ENCODE results near the gene CAMSAP1.
"Not testable (repeated sequence)": the region's sequence is repeated elsewhere in the genome, so short reads cannot be mapped to it uniquely, and the experiment has no call there.

The CAMSAP1 gene

DNA sequence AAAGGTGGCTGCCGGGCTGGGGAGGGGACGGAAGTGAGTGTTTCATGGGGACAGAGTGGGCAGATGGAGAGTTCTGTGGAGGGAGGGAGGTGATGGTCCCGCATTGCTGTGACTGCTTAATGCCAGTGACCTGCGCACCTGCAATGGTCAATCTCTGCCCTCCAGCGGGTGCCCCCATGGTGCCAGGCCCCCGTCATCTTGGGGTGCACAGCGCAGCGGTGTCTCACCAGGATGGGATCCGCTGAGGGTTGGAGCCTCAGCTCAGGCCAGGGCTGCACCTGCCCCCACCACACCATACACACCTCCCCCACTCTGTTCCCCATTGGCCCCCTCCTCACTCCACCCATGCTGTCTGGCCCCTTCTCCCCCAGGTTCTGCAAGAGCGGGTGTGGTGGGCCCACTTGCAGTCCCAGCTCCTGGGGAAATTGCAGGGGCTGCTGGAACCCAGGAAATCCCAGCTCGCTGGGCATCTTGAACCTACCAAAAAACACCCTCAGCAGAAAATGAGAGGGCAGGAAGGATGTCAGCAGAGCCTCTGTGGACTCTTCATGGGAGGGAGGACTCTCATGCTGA is 12.1 kb upstream of the CAMSAP1 start:
- 100% methylated on average over 5 of the region's 11 CpGs for WGBS (ENCODE audit: insufficient coverage)
- Histone ChIP-seq H3K27me3 (replicated peaks in 2 of 5; ENCODE audit: control insufficient read depth in 4 of 5, insufficient read depth in 5 of 5, low read length in 4 of 5) (no peaks in the 10 kb centered on the region), H3K4me1 (ENCODE audit: control extremely low read depth in 1 of 4, control insufficient read depth in 4 of 4, insufficient read depth in 4 of 4, low read length in 3 of 4) (no peaks in the 10 kb centered on the region), H3K36me3 (ENCODE audit: control insufficient read depth in 4 of 4, insufficient read depth in 4 of 4, low read length in 3 of 4) (peaks cover 4 to 26% (median 18%) of the 10 kb centered on the region in 4 experiments), H3K27ac (ENCODE audit: insufficient read depth in 1 of 2, low read depth in 1 of 2, low read length in 2 of 2, poor library complexity in 1 of 2, severe bottlenecking in 2 of 2) (no peak overlapping the region), H3K9me3 (ENCODE audit: control extremely low read depth in 1 of 5, control insufficient read depth in 4 of 5, insufficient read depth in 2 of 5, low read depth in 1 of 5, low read length in 4 of 5) (peaks cover 5 to 44% (median 33%) of the 10 kb centered on the region in 5 experiments), H3K4me3 (ENCODE audit: control insufficient read depth in 1 of 7, extremely low read depth in 1 of 7, insufficient read depth in 4 of 7, low read depth in 2 of 7, low read length in 6 of 7) (no peak overlapping the region)
- POLR2A ChIA-PET, result no interaction called here
- CTCF ChIA-PET, result no interaction called here
- DNase-seq, result no peak

DNA sequence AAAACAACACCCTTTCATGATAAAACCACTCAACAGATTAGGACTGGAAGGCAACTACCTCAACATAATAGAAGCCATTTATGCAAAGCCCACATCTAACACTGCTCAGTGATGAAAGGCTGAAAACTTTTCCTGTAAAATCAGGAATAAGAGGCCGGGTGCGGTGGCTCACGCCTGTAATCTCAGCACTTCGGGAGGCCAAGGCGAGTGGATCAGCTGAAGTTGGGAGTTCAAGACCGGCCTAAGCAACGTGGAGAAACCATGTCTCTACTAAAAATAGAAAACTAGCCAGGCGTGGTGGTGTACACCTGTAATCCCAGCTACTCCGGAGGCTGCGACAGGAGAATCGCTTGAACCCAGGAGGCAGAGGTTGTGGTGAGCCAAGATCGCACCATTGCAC is 8.9 kb upstream of the CAMSAP1 start:
- H3K4me1 ChIP-seq (ENCODE audit: control extremely low read depth in 1 of 4, control insufficient read depth in 4 of 4, insufficient read depth in 4 of 4, low read length in 3 of 4); H3K27me3 ChIP-seq (replicated peaks in 2 of 5; ENCODE audit: control insufficient read depth in 4 of 5, insufficient read depth in 5 of 5, low read length in 4 of 5); DNase-seq; POLR2A ChIA-PET; CTCF ChIA-PET; H3K27ac ChIP-seq (ENCODE audit: insufficient read depth in 1 of 2, low read depth in 1 of 2, low read length in 2 of 2, poor library complexity in 1 of 2, severe bottlenecking in 2 of 2); H3K4me3 ChIP-seq (ENCODE audit: control insufficient read depth in 1 of 7, extremely low read depth in 1 of 7, insufficient read depth in 4 of 7, low read depth in 2 of 7, low read length in 6 of 7): not testable (repeated sequence)
- 95% methylated on average over 11 of the region's 12 CpGs for whole genome bisulfite sequencing (ENCODE audit: insufficient coverage)
- Histone ChIP-seq H3K9me3 (ENCODE audit: control extremely low read depth in 1 of 5, control insufficient read depth in 4 of 5, insufficient read depth in 2 of 5, low read depth in 1 of 5, low read length in 4 of 5) (peaks cover 5 to 59% (median 38%) of the 10 kb centered on the region in 5 experiments), H3K36me3 (ENCODE audit: control insufficient read depth in 4 of 4, insufficient read depth in 4 of 4, low read length in 3 of 4) (peaks cover 4 to 44% (median 33%) of the 10 kb centered on the region in 4 experiments)

DNA sequence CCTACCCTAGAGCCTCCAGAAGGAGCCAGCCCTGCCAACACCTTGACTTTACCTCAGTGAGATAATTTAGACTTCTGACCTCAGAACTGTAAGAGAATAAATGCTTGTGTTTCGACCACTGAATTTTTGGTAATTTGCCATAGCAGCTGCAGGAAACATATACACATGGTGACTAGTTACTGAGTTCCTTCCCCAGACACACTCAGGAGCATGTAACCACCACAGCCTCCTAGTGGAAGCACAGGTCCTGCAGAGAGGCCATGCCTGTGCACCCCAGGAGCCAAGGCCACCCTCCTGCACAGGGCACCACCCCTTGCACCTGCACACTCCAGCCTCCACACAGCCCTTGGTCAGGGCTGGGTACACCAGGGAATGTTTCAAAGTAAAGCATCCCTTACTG is 7.6 kb upstream of the CAMSAP1 start:
- DNase-seq, result no peak
- WGBS (ENCODE audit: insufficient coverage), result 100% methylated on average over 1 of the region's 1 CpG
- Histone ChIP-seq H3K9me3 (ENCODE audit: control extremely low read depth in 1 of 5, control insufficient read depth in 4 of 5, insufficient read depth in 2 of 5, low read depth in 1 of 5, low read length in 4 of 5) (peaks cover 5 to 59% (median 41%) of the 10 kb centered on the region in 5 experiments), H3K4me3 (ENCODE audit: control insufficient read depth in 1 of 7, extremely low read depth in 1 of 7, insufficient read depth in 4 of 7, low read depth in 2 of 7, low read length in 6 of 7) (no peak overlapping the region), H3K4me1 (ENCODE audit: control extremely low read depth in 1 of 4, control insufficient read depth in 4 of 4, insufficient read depth in 4 of 4, low read length in 3 of 4) (no peaks in the 10 kb centered on the region), H3K36me3 (ENCODE audit: control insufficient read depth in 4 of 4, insufficient read depth in 4 of 4, low read length in 3 of 4) (peaks cover 4 to 52% (median 36%) of the 10 kb centered on the region in 4 experiments), H3K27ac (ENCODE audit: insufficient read depth in 1 of 2, low read depth in 1 of 2, low read length in 2 of 2, poor library complexity in 1 of 2, severe bottlenecking in 2 of 2) (no peak overlapping the region), H3K27me3 (replicated peaks in 2 of 5; ENCODE audit: control insufficient read depth in 4 of 5, insufficient read depth in 5 of 5, low read length in 4 of 5) (no peaks in the 10 kb centered on the region)
- POLR2A ChIA-PET, result no interaction called here
- CTCF ChIA-PET, result no interaction called here

DNA sequence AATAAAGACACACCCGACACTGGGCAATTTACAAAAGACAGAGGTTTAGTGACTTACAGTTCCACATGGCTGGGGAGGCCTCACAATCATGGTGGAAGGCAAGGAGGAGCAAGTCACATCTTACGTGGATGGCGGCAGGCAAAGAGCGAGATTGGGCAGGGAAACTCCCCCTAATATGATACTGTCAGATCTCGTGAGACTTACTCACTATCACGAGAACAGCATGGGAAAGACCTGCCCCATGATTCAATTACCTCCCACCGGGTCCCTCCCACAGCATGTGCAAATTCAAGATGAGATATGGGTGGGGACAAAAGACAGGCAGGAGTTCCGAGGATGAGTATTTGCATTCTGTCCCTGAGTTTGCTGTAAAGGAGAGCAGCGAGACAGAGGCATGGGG is 3.9 kb upstream of the CAMSAP1 start:
- H3K27ac ChIP-seq (ENCODE audit: insufficient read depth in 1 of 2, low read depth in 1 of 2, low read length in 2 of 2, poor library complexity in 1 of 2, severe bottlenecking in 2 of 2); DNase-seq; CTCF ChIA-PET; H3K27me3 ChIP-seq (replicated peaks in 2 of 5; ENCODE audit: control insufficient read depth in 4 of 5, insufficient read depth in 5 of 5, low read length in 4 of 5); H3K4me3 ChIP-seq (ENCODE audit: control insufficient read depth in 1 of 7, extremely low read depth in 1 of 7, insufficient read depth in 4 of 7, low read depth in 2 of 7, low read length in 6 of 7); POLR2A ChIA-PET: not testable (repeated sequence)
- Histone ChIP-seq H3K9me3 (ENCODE audit: control extremely low read depth in 1 of 5, control insufficient read depth in 4 of 5, insufficient read depth in 2 of 5, low read depth in 1 of 5, low read length in 4 of 5) (peaks cover 5 to 33% (median 23%) of the 10 kb centered on the region in 5 experiments), H3K4me1 (ENCODE audit: control extremely low read depth in 1 of 4, control insufficient read depth in 4 of 4, insufficient read depth in 4 of 4, low read length in 3 of 4) (peaks cover 4 to 16% (median 13%) of the 10 kb centered on the region in 4 experiments), H3K36me3 (ENCODE audit: control insufficient read depth in 4 of 4, insufficient read depth in 4 of 4, low read length in 3 of 4) (peaks cover 4 to 50% (median 35%) of the 10 kb centered on the region in 4 experiments)
- 100% methylated on average over 6 of the region's 9 CpGs for WGBS (ENCODE audit: insufficient coverage)

DNA sequence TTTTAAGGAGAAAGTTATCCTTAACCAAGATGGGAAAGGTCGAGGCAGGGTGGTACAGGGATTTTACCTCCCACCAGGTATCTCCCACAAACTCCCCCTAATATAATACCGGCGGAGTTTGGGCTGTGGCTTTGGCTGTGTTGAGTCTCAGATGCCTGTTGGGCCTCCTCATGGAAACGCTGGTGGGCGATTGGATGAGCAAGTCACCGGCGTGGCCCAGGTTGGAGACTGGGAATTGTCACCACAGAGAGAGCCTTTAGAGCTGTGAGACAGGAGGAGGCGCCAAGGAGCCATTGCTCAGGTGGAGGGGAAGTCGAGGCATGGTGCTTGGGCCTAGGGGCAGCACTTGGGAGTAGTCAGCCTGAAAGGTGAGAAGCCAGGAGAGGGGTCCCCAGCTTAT is 3.4 kb upstream of the CAMSAP1 start:
- Histone ChIP-seq H3K4me1 (ENCODE audit: control extremely low read depth in 1 of 4, control insufficient read depth in 4 of 4, insufficient read depth in 4 of 4, low read length in 3 of 4) (peaks cover 9 to 21% (median 17%) of the 10 kb centered on the region in 4 experiments), H3K9me3 (ENCODE audit: control extremely low read depth in 1 of 5, control insufficient read depth in 4 of 5, insufficient read depth in 2 of 5, low read depth in 1 of 5, low read length in 4 of 5) (peaks cover 1 to 29% (median 20%) of the 10 kb centered on the region in 5 experiments), H3K27me3 (replicated peaks in 2 of 5; ENCODE audit: control insufficient read depth in 4 of 5, insufficient read depth in 5 of 5, low read length in 4 of 5) (no peaks in the 10 kb centered on the region), H3K36me3 (ENCODE audit: control insufficient read depth in 4 of 4, insufficient read depth in 4 of 4, low read length in 3 of 4) (peaks cover under 1 to 45% (median 31%) of the 10 kb centered on the region in 4 experiments), H3K27ac (ENCODE audit: insufficient read depth in 1 of 2, low read depth in 1 of 2, low read length in 2 of 2, poor library complexity in 1 of 2, severe bottlenecking in 2 of 2) (no peak overlapping the region), H3K4me3 (ENCODE audit: control insufficient read depth in 1 of 7, extremely low read depth in 1 of 7, insufficient read depth in 4 of 7, low read depth in 2 of 7, low read length in 6 of 7) (no peak overlapping the region)
- 97% methylated on average over 6 of the region's 9 CpGs for WGBS (ENCODE audit: insufficient coverage)
- ChIA-PET POLR2A (no interaction called here), CTCF (no interaction called here)
- no peak for DNase-seq

DNA sequence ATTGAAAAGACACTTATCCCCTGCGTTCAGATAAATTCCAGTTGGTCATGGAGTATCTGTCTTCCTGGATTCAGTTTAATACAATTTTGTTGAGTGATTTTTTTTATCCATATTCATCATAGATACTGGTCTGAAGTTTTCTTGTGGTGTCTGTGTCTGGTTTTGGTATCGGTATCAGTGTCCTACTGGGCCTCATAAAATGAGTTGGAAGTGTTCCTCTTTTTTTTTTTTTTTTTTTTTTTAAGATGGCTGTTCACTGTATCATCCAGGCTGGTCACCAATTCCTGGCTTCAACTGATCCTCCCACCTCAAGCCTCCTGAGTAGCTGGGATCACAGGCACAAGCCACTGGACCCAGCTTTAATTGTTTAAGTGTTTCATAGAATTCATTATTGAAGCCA is 2.9 kb upstream of the CAMSAP1 start:
- peaks cover 0 to 40% (median 26%) of the 10 kb centered on the region in 4 experiments for H3K36me3 ChIP-seq (ENCODE audit: control insufficient read depth in 4 of 4, insufficient read depth in 4 of 4, low read length in 3 of 4)
- H3K4me1 ChIP-seq (ENCODE audit: control extremely low read depth in 1 of 4, control insufficient read depth in 4 of 4, insufficient read depth in 4 of 4, low read length in 3 of 4), result peaks cover 12 to 26% (median 20%) of the 10 kb centered on the region in 4 experiments
- WGBS (ENCODE audit: insufficient coverage), result no CpG with 5 or more reads among the region's 2 CpGs
- H3K4me3 ChIP-seq (ENCODE audit: control insufficient read depth in 1 of 7, extremely low read depth in 1 of 7, insufficient read depth in 4 of 7, low read depth in 2 of 7, low read length in 6 of 7), result no peak overlapping the region
- H3K27ac ChIP-seq (ENCODE audit: insufficient read depth in 1 of 2, low read depth in 1 of 2, low read length in 2 of 2, poor library complexity in 1 of 2, severe bottlenecking in 2 of 2), result no peak overlapping the region
- POLR2A ChIA-PET, result no interaction called here
- no peak for DNase-seq
- H3K9me3 ChIP-seq (ENCODE audit: control extremely low read depth in 1 of 5, control insufficient read depth in 4 of 5, insufficient read depth in 2 of 5, low read depth in 1 of 5, low read length in 4 of 5), result peaks cover 0 to 23% (median 16%) of the 10 kb centered on the region in 5 experiments
- CTCF ChIA-PET, result no interaction called here
- H3K27me3 ChIP-seq (replicated peaks in 2 of 5; ENCODE audit: control insufficient read depth in 4 of 5, insufficient read depth in 5 of 5, low read length in 4 of 5), result peaks cover 0 to 2% (median 0%) of the 10 kb centered on the region in 5 experiments

DNA sequence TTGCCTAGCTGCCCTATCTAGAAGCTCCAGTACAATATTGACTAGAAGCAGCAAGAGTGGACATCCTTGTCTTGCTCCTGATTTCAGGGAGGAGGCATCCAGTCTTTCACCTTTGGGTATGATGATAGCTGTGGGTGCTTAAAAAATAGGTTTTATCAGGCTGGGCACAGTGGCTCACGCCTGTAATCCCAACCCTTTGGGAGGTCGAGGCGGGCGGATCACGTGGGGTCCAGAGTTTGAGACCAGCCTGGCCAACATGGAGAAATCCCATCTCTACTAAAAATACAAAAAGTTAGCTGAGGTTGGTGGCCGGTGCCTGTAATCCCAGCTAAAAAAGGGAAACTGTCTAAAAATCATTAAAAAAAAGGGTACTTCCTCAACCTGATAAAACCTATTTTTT is 2.0 kb upstream of the CAMSAP1 start:
- Histone ChIP-seq H3K9me3 (ENCODE audit: control extremely low read depth in 1 of 5, control insufficient read depth in 4 of 5, insufficient read depth in 2 of 5, low read depth in 1 of 5, low read length in 4 of 5) (peaks cover 0 to 15% (median 8%) of the 10 kb centered on the region in 5 experiments), H3K36me3 (ENCODE audit: control insufficient read depth in 4 of 4, insufficient read depth in 4 of 4, low read length in 3 of 4) (peaks cover 0 to 31% (median 20%) of the 10 kb centered on the region in 4 experiments), H3K27ac (ENCODE audit: insufficient read depth in 1 of 2, low read depth in 1 of 2, low read length in 2 of 2, poor library complexity in 1 of 2, severe bottlenecking in 2 of 2) (no peak overlapping the region), H3K4me1 (ENCODE audit: control extremely low read depth in 1 of 4, control insufficient read depth in 4 of 4, insufficient read depth in 4 of 4, low read length in 3 of 4) (peaks cover 12 to 26% (median 20%) of the 10 kb centered on the region in 4 experiments), H3K4me3 (ENCODE audit: control insufficient read depth in 1 of 7, extremely low read depth in 1 of 7, insufficient read depth in 4 of 7, low read depth in 2 of 7, low read length in 6 of 7) (no peak overlapping the region), H3K27me3 (replicated peaks in 2 of 5; ENCODE audit: control insufficient read depth in 4 of 5, insufficient read depth in 5 of 5, low read length in 4 of 5) (peaks cover 0 to 2% (median 0%) of the 10 kb centered on the region in 5 experiments)
- no peak for DNase-seq
- ChIA-PET POLR2A (no interaction called here), CTCF (no interaction called here)
- WGBS (ENCODE audit: insufficient coverage), result no CpG with 5 or more reads among the region's 6 CpGs

Measured in common myeloid progenitor, CD34-positive (primary cell).